Sciatic nerve (tissue), 2 donors: ENCODE measurements around the gene TAS2R41. TPM values are rescaled to one million over a fixed set of nuclear protein-coding genes. Genes with fewer than 3 reads are reported as not detected.
"Not testable (repeated sequence)": the region's sequence is repeated elsewhere in the genome, so short reads cannot be mapped to it uniquely, and the experiment has no call there.

Experiments used
- ATAC-seq: fragments of 200-7000 bp; cut with Tn5 transposase; one replicate; pipeline ENCODE4 v1.9.1; 2020; ENCODE audit warnings: mild to moderate bottlenecking, moderate library complexity
- DNase-seq: peaks from one replicate; pipeline ENCODE4 v3.0.0-alpha.2; 2020; ENCODE audit warnings: low spot score
- intact Hi-C: fragments of 100-400 bp; cut with DNase I; formaldehyde crosslinking; loops from one replicate; pipeline ENCODE4 v1.14.2; 2022
- total RNA-seq: library from RNA; stranded (reverse); fragmentation: NEBNext Ultra II Directional; extraction: Animal tissue kit (Norgen Biotek cat#: 25700); gene quantifications from one replicate; pipeline ENCODE4 v1.2.1, GENCODE V29; 2021
- donor health status: DM: no; HTN: no; CAD: no.
- donor health status: DM: no; HTN: no; CAD: no.

Gene TAS2R41
- total RNA-seq, 1 donor from 2014 or later: not detected

DNA sequence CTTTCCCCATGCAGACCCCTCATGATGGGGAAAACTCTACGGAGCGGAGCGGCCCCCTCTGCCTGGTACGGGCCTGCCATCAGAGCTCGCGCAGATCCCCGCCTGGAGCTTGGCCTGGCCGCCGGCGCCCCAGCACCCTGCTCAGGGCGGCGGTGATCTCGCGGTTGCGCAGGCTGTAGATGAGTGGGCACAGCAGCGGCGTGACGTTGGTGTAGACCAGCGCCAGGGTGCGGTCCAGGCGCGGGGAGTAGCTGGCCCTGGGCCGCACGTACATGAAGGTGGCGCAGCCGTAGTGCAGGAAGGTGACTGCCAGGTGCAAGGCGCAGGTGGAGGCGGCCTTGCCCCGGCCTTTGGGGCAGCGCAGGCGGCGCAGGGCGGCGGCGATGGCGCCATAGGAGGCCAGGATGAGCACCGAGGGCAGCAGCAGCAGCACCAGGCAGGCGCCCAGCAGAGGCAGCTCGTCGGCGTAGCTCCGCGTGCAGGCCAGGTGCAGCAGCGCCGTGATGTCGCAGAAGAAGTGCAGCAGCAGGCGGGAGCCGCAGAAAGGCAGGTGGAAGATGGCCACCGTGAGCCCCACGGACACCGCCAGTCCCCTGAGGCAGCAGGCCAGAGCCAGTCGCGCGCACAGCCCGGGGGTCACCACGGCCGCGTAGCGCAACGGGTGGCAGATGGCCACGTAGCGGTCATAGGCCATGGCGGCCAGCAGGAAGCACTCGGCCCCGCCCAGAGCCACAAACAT, 33.4 kb downstream of the TAS2R41 start:
- ATAC-seq: peak; percentile 31
- intact Hi-C loops: no loop called here
- DNase-seq: no peak

DNA sequence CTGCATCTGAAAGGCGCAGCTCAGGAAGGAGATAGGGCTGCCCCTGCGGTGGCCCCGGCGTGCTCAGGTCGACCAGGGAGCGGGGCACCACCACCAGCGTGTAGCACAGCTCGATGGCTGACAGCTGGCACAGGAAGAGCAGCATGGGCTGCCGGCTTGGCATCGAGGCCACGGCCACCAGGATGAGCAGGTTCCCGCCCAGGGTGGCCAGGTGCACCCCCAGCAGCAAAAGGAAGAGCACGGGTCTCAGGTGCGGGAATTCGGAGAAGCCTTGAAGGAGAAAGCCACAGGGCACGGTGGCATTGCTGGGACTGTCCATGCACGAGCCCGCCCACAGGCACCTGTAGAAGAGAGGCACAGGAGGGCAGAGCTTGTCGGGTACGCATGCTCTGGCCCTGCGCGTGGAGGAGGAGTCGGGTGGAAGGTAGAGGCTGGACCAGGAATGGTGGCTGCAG, 33.9 kb downstream of the TAS2R41 start:
- intact Hi-C loops: no loop called here
- peak; percentile 8 for ATAC-seq
- no peak for DNase-seq

DNA sequence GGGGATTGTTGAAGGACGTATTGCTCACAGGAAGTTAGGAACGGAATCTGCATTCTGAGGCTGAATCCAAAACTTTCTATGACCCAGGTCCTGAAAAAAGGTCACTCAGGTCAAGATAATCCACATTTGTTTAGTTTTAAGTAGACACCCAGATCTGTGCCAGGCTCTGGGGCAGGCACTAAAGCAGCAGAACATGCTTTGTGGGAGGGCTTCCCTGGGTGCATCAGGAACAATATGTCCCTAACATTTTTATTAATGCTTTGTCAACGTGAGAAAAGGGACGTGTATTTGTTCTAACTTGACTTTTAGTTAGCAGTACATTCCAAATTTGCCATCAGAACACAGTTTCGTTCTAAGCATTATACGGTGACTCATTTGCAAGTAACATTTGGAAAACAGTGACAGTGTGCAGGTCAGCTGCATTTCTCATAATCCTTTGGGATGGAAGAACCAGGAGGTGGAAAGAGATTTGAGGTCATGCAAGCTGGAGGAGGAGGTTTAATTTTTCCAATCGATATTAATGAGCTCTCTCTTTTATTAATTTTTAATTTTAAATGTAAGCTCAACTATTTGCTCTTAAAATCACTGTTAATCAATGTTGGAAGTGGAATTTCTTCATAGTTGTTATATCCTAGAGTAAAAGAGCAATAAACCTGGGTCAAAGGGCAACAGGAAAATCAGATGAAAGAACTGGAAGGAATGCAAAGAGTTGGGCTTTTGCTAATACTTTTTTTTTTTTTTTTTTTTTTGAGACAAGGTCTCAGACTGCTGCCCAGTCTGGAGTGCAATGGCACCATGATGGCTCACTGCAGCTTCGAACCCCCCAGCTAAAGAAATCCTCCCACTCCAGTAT, 35.0 kb downstream of the TAS2R41 start:
- ATAC-seq (no peak), DNase-seq (no peak)
- intact Hi-C loops: no loop called here

DNA sequence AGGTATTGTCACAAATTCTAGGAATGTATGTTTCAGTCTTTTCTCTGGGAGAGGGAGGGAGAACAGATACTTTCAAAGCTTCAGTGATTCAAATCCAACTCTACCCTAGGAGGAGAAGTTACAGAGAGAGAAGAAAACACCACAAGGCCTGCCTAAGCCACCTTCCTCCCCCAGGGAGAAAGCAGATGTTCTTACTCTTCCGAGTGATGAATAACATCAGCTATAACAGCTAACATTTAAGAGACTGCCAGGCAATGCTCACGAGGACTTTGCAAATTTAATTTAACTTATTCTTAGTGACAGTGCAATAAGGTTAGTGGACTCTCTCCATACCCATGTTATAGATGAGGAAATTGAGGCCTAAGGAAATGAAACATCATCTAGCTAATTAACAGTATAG, 36.8 kb downstream of the TAS2R41 start:
- no peak for DNase-seq
- ATAC-seq: no peak
- intact Hi-C loops: no loop called here

DNA sequence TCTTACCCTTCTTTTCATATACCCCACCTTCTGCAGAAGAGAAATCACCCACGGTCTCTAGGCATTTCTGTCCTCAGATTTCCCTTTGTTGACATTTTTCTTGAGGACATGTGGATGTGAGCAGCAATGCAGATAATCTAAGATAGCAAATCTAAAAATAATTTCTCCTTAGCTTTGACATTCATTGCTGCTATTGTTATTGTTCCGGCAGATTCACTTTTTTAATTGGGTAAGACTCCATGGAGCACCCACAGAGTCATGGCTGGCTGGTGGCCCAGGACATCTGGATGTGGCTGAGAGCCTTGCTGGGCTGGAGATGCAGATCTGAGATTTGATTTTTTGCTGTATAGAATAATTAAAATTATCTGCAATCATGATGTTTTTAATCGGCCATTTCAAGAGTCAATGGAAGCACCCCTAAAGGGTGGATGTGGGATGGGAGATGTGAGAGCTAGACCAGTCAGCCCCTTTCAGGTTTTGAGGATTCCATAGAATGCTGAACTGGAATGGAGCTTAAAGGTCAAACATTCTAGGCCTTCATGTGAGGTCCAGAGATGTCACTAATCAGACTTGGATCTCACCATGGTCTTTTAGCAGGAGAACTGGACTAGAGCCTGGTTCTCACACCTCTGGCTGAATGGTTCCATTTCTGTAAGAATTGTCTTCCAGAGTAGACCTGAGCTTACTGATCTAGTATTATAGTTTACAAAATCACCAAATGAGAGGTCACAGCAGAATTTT, 37.5 kb downstream of the TAS2R41 start:
- peak; percentile 46 for ATAC-seq
- peak; percentile 66 for DNase-seq
- intact Hi-C loops: no loop called here

DNA sequence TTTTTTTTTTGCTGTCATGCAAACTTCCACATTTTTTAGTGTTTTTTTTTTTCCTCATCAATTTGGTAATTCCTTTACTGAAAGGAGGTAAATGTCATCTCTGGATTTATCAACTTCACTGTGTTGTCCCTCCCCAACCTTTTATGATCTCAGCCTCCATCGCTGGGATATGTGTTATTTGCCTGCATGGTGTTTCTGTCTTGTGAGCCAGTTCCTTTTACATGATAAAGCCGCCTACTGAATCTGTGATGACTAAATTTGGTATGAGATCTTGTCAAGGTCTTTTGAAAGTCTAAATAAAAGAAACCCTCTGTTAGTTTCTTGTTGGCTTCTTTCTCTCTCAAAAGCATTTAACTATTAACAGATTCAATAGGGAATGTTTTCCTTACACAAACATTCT, 39.3 kb downstream of the TAS2R41 start:
- no peak for ATAC-seq
- intact Hi-C loops: no loop called here
- no peak for DNase-seq

DNA sequence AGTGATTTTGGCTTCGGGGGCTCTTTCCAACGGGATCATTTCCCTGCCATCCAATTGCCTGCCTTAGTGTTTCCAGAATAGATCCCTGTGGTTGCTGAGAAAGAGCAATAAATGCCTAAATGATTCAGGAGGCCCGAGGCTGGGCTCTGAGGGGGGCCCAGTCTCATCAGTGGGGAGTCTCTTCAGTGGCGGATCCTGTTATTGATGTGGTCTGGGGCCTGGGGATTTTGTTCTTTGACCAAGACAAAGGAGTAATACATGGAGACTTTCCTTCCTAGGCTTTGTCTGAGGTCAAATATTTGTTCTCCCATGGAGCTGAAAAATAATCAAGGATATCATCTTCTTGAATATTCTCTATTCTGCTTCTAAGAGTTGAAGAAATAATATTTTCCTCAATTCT, 40.8 kb downstream of the TAS2R41 start:
- intact Hi-C loops: no loop called here
- DNase-seq (no peak), ATAC-seq (no peak)

DNA sequence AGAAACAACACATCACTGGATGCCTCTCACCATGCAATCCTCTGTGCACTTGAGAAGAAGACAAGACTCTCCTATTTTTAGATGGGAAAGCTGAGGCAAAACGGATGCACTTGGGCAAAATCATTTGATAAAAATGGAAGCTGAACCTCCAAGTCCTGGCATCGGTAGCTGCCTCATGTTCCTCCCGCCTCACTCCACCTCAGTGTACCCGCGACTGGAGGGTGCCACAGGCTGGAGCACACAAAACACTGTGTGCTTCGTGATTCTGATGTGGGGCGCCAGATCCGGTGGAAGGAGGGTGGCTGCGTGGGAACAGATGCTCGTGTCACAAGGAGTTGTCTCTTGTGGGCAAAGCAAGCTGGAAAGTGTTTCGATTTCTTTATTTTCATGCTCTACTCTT, 41.3 kb downstream of the TAS2R41 start:
- no peak for ATAC-seq
- no peak for DNase-seq
- intact Hi-C loops: no loop called here

DNA sequence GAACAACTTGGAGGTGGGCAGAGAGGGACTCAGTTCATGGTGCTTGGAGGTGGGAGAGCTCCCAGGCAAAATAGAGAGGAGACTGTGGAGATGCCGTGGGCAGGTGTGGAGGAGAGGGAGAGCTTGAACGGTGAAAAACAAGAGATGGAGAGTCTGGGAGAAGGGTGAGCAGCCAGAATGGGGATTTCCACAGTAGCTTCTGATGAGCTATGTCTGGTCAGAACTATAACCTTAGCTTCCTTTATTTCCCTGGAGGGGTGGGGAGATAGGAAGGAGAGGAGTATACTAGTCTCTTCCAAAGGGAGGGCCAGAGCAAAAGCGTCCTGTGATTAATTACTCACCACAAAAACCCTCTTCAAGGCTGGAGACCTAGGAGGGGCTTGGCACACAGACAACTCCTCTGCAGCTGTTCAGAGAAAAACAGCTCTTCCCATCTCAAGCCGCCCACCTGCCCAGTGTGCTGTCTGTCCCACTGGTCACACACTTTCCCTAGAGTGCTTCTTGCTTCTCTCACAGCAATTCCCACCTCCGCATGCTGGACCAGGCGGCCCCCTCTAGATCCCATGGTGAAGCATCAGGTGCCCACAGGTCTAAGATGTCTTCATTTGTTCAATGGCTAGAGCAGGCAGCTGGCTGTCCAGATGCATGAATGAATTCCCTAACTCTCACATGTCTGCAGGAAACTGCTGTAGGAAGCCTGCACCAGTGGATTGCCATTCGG, 41.9 kb downstream of the TAS2R41 start:
- intact Hi-C loops: no loop called here
- ATAC-seq (peak; percentile 67), DNase-seq (peak; percentile 70)

DNA sequence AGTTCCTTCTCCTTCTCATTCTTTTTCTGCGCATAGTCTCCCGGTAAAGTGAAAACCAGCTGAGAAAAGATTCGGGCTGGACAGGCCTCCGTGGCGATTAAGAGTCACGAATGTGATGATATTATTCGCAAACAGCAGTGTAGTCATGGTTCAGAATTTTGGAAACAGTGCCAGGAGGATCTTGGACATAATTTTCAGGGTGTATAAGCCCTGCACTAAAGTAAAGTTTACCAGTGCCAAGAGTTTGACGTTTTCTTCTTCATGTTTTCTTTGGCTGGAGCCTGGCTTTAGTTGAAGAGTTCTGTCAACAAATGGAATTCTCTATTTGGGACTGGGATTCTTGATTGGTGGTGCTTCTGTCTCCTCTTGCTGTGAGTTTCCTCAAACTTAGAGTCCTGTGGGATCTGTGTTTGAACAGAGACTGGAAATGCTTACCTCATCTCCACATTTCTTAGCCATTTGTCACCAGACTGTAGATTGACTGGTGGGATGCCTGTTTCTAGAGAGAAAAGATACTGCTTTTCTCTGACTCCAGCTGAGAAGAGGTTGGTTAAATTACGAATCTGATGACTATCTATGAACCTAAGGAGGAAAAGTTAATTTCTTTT, 44.7 kb downstream of the TAS2R41 start:
- intact Hi-C loops, DNase-seq: not testable (repeated sequence)
- peak; percentile 93 for ATAC-seq

Other genes starting within 250 kb of the TAS2R41 start
- 155 TPM for gene GSTK1, start 214.4 kb upstream of the TAS2R41 start, total RNA-seq
- 10.9 TPM for gene TMEM139, start 192.9 kb upstream of the TAS2R41 start, total RNA-seq
- 33.8 TPM for gene CASP2, start 189.5 kb upstream of the TAS2R41 start, total RNA-seq
- not detected for gene CLCN1, start 161.8 kb upstream of the TAS2R41 start, total RNA-seq
- 2.6 TPM for gene FAM131B, start 115.2 kb upstream of the TAS2R41 start, total RNA-seq
- 178 TPM for gene ZYX, start 96.5 kb upstream of the TAS2R41 start, total RNA-seq
- 0.22 TPM for gene EPHA1, start 69.0 kb upstream of the TAS2R41 start, total RNA-seq
- gene TAS2R60, start 34.4 kb upstream of the TAS2R41 start, total RNA-seq: 0.40 TPM
- gene CTAGE15, start 93.9 kb downstream of the TAS2R41 start, total RNA-seq: not detected
- 2.5 TPM for gene TCAF2, start 143.1 kb downstream of the TAS2R41 start, total RNA-seq